GM21390 (cell line): ENCODE measurements around the gene ZBTB7C.

ENCODE experiments used
- ATAC-seq: cut with Tn5 transposase; IDR thresholded peaks from one replicate; pipeline ENCODE4 v1.9.1; 2021; ENCODE audit not compliant: unreplicated experiment

ZBTB7C gene

DNA sequence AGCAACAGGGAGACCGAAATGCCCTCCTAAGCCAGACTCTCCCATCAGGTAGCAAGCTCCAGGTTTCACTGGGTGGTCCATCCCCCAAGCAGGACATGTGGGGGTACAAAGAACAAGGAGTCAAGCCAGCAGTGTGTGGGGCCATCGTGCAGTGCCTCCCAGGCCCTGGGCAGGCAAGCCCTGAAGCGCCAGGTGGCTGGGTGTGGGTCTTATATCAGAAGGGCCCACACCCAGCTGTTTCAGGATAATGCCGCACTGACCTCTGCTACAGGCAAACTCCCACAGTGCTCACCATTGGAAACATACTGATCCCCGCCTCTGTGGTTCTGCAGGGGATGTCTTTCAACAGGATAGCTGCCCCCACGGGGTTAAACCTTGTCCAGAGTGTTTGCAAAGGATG lies 304.5 kb downstream of the ZBTB7C start:
- ATAC-seq, result no peak

DNA sequence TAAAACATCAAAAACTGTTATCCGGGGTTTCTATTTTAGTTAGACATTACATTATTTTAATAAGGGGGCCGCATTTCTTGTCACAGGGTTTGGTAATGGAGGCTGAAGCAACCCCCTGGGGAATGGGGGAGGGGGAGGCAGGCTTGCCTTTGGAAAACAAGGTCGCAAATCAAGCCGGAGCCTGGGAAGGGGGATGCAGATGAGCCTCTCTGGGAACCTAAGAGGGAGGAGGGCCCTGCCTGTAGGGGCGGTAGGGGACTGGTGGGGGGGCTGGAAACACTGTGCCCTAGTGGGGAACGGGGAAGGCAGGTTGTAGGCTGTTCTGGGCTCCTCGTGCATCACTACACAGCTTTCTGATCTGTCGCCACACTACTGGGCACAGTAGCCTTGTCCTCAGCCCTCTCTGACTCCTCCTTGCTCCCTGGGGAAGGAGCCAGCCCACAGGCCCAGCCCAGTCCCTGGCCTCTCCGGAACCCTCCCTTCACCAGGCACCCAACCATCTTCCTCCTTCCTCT lies 308.5 kb downstream of the ZBTB7C start:
- ATAC-seq, result no peak

DNA sequence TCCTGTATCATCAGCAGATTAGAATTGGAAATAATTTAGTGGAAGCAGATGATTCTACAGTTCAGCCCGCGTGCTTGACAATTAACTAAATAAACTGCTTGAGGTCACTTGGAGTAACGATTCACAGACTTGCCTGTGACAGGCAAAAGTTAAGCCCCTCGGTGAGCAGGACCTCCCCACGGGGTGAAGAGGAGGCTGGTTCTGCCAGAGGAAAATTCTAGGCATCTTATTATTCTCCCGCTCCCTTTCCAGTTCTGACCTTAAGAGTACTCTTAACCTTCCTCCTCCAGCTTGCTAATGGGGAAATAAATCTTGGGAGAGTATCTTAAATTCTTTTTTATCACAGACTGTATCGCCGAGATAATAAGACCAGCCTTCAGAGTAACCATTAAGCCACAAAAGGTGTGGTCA lies 309.0 kb downstream of the ZBTB7C start:
- no peak for ATAC-seq

DNA sequence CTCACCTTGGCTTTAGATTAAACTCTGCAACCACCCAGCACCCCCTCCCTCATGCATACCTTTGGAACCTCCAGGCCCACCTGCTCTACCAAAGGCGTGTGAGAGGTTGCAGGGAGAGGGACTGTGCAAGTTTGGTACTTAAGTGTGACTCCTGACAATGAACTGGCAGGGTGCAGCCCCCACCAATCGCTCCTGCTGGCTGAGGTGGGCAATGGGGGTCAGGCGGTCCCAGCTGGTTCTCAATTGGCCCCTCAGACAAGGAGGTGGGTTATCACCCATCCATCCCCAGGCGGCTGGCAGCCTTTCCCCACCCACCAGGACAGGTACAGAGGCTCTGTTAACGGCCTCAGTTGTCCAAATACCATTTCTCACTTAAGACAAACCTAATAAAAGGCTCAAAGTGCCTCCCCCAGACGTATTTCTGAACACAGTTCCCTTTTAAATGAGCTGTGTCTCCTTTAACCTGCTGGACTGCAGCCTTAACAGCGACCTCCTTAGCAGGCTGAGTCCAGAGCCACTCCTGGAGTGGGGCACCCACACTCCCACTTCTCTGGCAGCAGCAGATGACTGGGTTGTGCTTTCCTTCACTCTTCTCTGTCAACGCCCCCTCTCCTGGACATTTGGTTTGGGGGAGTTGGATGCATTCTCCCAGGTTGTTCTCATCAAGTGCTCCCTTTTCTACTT lies 309.6 kb downstream of the ZBTB7C start:
- no peak for ATAC-seq

DNA sequence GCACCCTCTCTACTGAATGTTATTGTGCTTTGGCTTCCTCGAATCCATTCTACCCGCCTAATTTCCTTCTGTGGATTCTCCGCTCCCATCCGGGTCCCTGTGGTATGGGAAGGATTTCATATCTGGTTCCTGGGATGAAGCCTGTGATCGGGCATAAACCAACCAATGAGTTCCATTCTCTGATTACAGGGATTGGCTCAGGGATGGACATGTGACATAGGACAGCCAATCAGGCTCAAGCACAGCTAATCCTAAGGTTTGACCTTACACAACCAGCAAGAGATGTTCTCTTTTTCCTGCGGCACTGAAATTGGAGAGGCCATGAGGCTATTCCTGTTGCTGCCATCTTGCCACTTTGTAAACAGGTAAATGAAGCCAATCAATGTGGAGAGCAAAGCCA lies 310.6 kb downstream of the ZBTB7C start:
- no peak for ATAC-seq

DNA sequence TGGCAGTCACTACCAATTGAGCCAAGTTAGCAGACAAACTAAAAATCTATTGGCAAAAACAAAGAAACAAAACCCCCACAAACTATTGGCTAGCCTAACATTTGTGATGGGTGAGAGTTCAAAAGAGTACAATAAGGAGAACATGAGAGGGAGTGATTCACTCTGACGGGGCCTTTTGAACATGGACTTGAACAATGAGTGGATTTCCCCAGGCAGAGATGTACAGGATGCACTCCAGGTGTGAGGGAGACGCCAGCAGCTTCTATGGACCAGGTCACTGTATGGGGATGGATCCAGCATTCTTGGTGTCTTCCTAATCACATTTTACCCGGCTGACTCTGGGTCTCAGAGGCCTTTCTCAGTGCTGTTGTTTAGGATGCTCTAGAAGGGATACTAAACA lies 311.2 kb downstream of the ZBTB7C start:
- ATAC-seq, result no peak

DNA sequence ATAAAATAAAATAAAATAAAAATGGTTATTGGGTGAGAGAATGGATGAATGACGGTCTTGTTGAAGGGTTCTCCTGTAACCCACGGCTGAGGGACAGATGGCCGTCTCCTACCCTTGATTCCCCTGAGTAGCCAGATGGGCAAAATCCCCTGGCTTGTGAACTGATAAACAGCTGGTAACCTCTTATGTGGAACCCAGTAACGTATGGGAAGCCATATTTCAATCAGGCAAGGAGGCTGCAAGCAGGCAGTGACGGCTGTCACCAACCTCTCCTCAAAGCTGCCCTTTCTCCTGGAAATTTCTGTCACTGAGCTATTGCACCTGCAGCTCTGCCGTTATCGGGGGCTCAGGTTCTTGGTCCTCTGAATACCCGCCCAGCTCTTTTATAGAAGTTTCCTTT lies 313.5 kb downstream of the ZBTB7C start:
- no peak for ATAC-seq

DNA sequence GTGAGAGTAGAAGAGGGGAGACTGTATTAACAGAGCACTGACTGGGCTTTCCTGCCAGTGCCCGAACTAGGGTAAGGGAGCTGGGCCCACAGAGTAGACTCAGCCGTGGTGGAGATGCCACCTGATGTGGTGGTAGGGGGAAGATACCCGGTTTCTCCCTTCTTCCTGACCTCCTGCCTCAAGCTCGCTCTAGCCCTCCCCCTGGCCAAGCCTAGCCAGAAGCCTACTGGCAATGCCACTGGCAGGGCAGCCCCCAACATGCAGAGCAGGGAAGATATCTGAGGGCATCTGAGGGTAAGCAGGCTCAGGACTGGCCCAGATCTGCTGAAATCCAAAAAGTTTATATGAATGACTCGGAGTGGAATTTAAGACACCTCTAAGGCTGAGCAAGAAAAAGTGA lies 316.1 kb downstream of the ZBTB7C start:
- no peak for ATAC-seq

DNA sequence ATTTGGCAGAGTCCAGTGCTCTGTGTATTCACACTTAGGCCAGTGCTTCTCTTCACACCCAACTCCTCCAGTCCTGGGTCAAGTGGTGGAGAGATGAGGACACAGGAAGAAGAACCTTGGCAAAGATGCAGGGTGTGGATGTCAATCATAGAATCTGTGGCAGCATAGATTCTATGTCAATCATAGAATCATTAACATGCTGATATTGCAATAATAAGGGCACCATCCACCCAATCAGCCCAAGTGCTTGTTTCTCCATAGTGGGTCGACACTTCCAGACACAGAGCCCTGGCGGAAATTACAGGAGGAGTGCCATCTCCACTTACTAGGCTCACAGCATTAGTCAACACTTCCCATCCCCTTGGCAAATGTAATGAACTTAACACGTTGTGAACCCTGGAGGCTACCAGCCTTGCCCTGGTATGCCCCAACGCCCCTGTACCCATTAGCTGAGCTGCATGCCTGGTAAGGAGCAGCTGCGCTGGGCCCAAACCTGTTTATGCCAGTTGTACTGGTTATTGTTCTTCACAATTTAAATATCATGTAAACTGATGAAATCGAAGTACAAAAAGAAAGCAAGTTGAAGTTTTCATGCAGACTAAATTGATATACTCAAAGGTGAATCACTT lies 317.2 kb downstream of the ZBTB7C start:
- ATAC-seq, result no peak

DNA sequence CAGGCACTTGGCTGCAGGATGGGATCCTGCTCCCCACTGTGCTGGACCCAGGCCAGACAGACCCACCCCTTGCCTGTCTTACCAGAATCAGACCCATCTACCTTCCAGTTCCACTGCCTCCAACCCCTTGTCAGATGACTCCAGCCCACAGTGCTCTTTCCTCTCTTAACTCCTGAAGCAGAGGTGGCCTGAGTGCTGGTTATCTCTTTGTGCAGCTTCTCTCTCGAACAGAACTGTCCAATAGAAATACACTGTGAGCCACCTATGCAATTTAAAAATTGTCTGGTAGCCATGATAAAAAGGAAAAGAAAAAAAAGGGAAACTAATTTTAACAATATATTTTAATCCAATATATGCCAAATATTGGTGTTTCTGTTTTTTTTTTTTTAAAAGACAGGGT lies 318.5 kb downstream of the ZBTB7C start:
- no peak for ATAC-seq

DNA sequence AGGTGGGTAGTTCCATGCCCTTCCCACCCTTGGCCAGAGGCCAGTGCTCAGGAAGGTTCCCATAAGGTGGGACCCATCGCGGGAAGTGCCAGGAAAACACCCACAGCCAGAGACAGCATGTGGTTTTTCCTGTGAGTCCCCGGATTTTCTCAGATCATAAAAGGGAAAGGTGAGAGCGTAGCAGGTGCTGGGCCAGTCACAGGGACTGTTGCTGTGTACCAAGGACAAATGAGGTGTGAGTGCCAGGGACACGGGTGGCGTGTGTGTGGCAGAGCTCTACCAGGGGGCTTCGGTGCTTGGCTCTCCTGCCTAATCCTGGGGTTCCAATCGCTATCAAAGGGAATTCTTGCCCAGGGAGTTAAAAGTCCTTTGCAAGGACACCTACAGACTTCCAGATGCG lies 319.2 kb downstream of the ZBTB7C start:
- no peak for ATAC-seq

DNA sequence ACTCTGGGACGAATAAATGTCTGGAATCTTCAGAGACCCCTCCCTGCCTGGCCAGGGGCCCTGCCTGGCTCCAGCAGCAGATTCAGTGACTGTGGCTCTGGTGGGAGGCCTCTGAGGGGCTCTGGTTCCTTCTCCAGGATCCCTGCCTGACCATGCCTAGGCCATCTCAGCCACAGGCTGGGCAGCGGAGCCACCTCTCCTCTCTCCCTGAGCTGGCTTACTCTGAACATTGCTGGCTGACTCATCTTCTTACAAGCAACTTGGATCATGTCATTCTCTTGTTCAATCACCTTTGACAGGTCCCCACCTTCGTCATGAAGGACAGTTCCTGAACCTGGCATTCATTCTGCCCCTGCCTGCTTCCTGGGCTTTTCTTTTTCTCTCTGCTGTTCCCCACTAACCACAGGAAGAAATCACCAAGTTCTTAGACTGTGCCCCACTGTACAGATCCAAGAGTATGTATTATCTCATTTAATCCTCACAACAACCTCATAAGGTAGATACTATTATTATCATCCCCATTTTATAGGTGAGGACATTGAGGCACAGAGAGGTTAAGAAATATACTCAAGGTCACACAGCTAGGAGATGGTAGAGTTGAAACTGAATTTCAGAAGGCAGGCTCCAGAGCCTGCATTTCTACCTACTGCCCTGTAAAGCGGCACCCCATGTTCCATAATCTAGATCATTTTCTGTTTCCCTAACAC lies 323.2 kb downstream of the ZBTB7C start:
- ATAC-seq, result no peak

DNA sequence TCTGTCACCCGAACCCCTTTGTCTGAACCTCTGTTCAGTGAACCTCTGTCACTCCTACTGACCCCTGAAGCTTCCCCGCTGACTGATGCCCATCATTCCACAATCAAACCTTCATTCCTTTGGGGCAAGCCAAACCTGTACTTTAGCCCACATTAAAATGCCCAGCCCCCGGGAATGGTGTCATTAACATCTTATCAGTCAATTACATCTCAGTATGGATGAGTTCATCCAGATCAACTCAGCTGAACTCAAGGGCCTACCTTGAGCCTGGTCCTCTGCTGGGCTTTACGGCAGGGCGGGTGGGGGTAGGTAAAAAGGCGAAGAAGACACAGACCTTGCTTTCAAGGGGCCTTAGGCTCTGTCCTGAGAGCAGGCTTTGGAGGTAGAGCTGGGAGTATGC lies 324.3 kb downstream of the ZBTB7C start:
- no peak for ATAC-seq

DNA sequence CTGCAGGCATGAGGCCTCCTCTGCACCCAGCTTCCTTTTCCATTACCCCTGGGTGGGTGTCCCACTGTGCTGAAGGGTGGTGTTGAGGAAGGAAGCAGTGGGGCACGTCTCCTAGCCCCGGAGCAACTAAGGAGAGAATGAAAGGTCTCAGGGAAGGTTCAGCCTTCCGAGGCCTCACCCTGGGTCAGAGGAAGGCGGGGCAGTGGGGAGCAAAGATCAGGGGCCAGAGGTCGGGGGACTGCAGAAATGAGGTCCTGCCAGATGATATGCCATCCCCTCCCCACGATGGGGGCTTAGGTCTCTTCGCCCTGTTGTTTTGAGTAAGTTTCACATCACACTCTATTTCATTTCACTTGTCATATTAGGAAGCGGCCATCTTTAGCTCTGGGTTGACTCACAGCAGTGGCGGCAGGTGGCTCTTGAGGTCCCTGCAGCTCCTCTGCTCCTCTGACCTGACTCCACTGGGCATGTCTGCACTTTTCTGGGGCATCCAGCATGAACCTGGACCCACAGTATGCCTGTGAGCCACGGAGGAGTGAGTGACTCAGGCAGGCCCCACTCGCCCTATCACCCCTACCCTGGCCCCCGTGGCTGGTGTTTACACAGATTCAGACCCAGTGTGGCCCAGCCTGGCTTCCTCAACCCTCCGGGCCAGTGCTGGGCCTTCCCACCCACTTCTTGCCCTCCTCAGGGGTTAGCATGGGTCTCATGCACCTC lies 325.0 kb downstream of the ZBTB7C start:
- ATAC-seq, result no peak

DNA sequence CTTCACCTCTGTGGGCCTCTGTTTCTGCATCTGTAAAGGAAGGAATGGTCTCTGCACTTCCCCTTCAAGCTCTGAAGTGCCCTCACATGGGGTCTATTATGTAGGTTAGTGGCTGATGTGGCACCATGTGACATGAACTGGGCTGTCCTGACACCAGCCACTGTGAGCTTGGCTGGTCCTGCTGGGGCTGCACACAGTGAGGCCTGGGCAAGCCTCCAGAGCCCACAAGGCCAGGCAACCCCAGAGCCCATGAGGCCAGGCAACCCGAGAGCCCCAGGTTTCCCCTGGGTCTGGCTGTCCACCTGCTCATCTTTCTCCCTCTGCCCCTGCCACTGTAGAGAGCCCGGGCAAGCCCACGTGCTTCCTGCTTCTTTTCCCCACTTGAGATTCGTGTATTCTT lies 328.6 kb downstream of the ZBTB7C start:
- ATAC-seq, result no peak

DNA sequence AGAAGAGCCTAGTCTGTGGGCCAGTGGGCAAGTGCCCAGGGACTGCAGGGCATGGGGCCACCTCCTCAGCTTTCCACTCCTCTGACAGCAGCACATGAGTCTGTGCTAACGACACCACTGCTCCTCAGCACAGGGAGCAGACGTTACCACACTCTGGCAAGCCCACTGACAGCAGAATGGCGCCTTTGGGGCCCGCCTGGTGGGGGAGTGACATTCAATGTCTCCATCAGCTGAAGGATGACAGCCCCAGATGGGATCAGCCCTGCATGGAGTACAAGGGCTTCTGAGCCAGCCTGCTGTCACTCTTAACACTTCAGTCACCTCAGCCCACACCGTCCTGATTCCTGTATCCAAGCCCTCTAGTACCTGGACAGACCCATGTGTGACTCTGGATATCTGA lies 329.3 kb downstream of the ZBTB7C start:
- no peak for ATAC-seq

DNA sequence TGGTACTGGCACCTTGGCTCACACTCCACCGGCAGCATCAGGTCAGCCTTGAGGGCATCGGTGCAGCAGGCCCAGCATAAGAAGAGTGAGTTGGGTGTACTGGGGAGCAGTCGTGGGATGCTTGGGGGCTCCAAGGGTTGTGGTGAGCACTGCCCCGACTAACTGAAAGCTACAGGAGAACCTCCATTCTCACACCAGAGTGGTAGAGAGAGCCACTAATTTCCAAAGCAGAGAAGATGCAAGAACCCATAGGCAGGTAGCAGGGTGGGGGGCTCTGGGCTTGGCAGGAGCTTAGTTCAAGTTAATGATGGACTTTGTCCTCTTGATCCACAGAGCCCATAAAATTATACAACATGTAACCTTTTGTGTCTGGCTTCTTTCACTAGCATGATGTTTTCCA lies 330.7 kb downstream of the ZBTB7C start:
- ATAC-seq, result no peak

DNA sequence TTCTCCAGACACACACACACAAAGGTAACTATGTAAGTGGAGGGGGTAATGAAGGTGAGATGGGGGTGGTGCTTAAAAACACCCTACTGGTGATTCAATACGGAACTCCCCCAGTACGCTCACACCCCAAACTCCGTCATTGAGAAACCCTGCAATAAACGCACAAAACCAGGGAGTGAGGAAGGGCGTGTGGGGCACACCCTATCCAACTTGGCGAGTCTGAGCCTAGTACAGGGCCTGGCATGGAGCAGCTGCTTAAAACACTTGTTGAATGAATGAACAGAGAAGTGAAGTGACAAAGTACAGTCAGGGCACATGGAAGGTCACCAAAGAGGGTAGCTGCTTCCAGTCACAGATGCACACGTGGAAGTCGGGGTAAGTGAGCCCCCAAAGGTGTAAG lies 331.9 kb downstream of the ZBTB7C start:
- no peak for ATAC-seq

DNA sequence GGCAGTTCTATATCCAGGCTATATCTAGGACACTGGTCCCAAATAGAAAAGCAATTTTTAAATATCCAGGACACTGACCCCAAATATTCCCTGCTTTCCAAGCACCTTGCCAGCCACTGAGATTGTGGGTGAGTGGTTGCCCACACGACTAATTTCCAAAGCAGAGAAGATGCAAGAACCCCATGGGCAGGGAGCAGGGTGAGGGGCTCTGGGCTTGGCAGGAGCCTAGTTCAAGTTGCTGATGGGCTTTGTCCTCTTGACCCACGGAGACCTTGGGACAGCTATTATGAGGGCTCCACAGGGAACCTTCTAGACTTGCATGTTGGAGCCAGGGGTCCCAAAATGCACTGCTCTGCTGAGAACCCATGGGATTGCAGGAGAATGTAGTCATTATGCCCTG lies 332.7 kb downstream of the ZBTB7C start:
- ATAC-seq, result no peak

DNA sequence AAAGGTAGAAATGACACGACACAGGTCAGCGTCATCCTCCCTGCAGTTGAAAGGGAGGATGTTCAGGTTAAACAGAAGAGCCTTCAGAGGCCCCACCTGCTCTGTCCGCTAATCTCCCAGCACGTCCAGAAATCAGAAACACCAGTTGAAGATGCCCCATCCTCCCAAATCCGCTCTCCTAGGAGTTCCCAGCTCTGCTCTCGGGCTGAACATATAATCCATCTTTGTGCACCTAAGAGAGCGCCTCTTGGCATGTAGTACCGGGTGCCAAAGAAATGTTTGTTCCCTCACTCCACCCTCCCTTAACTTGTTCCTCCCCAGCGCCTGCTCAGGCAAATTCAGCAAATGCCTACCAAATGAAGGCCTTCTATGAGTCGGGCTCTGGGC lies 333.5 kb downstream of the ZBTB7C start:
- no peak for ATAC-seq

DNA sequence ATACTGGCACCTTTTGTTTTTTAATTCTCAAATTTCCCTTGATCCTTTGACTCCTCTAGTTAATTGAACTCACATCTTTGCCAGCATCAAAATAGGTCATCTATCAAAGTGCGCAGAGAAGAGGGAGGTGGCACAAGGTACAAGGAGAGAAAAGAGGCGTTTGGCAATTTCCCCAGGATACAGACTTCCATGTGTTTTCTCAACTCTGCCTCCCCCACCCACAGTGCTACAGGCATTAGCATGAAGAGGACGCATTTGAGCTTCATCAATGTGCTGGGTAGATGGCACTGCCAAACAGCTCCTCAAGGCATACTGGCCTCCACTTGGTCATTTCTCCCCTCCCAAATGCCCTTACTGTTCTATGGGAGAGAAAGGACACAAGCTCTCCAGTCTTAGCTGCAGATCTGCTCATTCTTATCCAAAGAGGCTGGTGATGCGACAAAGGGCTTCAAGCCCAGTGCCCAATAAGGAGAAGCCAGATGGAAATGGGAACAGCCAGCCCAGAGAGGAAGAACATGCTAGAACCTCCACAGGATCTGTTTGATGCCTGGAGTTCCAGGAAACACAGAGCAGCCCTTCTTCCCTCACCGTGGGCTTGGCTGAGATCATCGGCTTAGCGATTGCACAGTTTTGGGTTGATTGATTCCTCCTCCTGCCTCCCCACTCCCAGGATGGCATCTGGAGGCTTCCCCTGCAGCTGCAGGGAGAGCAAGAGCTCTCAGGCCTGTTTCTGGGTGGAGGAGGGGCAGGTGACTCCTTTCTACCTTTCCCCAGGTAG lies 334.1 kb downstream of the ZBTB7C start:
- no peak for ATAC-seq
